Measurements from ENCODE around the gene CBARP.

Gene CBARP

GRCh38 chr19:1275976-1276627 lies 38.3 kb upstream of the CBARP start:
- no peak for DNase-seq (ENCODE audit: low read depth in 2 of 2, low spot score in 1 of 2)

GRCh38 chr19:1275260-1275975 lies 37.6 kb upstream of the CBARP start, which contains the start of gene FAM174C:
Gene FAM174C (plus strand): TSS chr19:1275530. CDS start chr19:1275550, 20 bp downstream.
- peak; percentile 90 to 97 for DNase-seq (ENCODE audit: low read depth in 2 of 2, low spot score in 1 of 2)

- no peak for DNase-seq (ENCODE audit: low read depth in 2 of 2, low spot score in 1 of 2)
These were observed 37.1 kb upstream of the CBARP start for GRCh38 chr19:1274852-1275259.

GRCh38 chr19:1274081-1274851 lies 36.5 kb upstream of the CBARP start:
- DNase-seq (ENCODE audit: low read depth in 2 of 2, low spot score in 1 of 2) = no peak

- no peak for DNase-seq (ENCODE audit: low read depth in 2 of 2, low spot score in 1 of 2)
These were observed 35.6 kb upstream of the CBARP start for GRCh38 chr19:1273263-1274041.

- DNase-seq (ENCODE audit: low read depth in 2 of 2, low spot score in 1 of 2) = no peak
These were observed 34.8 kb upstream of the CBARP start for GRCh38 chr19:1272423-1273262.

GRCh38 chr19:1271528-1272422 lies 34.0 kb upstream of the CBARP start:
- DNase-seq (ENCODE audit: low read depth in 2 of 2, low spot score in 1 of 2) = no peak

GRCh38 chr19:1270854-1271527 lies 33.2 kb upstream of the CBARP start:
- no peak for DNase-seq (ENCODE audit: low read depth in 2 of 2, low spot score in 1 of 2)

- DNase-seq (ENCODE audit: low read depth in 2 of 2, low spot score in 1 of 2) = no peak
These were observed 32.5 kb upstream of the CBARP start for GRCh38 chr19:1270213-1270853.

- DNase-seq (ENCODE audit: low read depth in 2 of 2, low spot score in 1 of 2) = peak; percentile 74 to 82
These were observed 31.8 kb upstream of the CBARP start for GRCh38 chr19:1269478-1270212.

- DNase-seq (ENCODE audit: low read depth in 2 of 2, low spot score in 1 of 2) = peak; percentile 98 to 99
These were observed 31.3 kb upstream of the CBARP start, which contains the start of gene CIRBP for GRCh38 chr19:1269065-1269477. Gene CIRBP (plus strand): TSS chr19:1269332. CDS start chr19:1270934, 1,602 bp downstream.

- DNase-seq (ENCODE audit: low read depth in 2 of 2, low spot score in 1 of 2) = no peak
These were observed 30.6 kb upstream of the CBARP start for GRCh38 chr19:1268226-1269064.

- no peak for DNase-seq (ENCODE audit: low read depth in 2 of 2, low spot score in 1 of 2)
These were observed 29.8 kb upstream of the CBARP start for GRCh38 chr19:1267477-1268225.

GRCh38 chr19:1266916-1267476 lies 29.2 kb upstream of the CBARP start:
- DNase-seq (ENCODE audit: low read depth in 2 of 2, low spot score in 1 of 2) = no peak

- peak in 1 of 2 donors; percentile 62 for DNase-seq (ENCODE audit: low read depth in 2 of 2, low spot score in 1 of 2)
These were observed 28.5 kb upstream of the CBARP start for GRCh38 chr19:1266129-1266915.
